ENCODE measurements around the gene FBXO34. TPM values are rescaled to one million over a fixed set of nuclear protein-coding genes. Genes with fewer than 3 reads are reported as not detected.

Gene FBXO34
- total RNA-seq, 1 donor = 19.7 TPM

DNA sequence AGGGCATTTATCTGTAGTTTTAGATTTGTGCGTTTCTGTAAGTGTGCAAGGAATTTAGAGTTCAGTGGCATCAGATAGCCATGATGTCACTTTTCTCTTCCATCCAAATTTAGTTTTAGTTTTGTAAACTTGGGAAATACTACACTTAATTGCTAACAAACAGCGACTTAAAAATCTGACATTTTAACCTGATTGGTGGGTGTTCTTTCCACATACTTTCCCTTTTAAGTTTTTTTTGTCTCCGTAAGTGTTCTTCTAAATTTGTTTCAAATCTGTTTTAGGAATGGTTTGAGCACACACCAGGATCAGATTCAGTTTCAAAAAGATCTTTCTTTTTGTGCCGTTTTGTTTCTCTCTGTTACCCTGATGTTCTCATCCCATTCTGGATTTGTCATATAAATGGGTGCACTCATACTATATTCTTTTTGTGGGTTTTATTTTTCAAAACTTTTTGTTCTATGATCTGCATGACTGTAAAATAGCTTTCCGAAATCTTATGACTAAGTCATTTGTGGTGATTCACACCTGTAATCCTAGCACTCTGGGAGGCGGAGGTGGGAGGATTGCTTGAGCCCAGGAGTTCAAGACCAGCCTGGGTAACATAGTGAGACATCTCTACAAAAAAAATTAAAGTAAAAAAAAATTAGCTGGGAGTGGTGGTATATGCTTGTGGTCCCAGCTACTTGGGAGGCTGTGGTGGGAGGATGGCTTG lies 58.9 kb downstream of the FBXO34 start:
- peak overlapping the region; percentile 20 for H3K4me3 ChIP-seq (ENCODE audit: low read depth, low read length)
- DNase-seq (ENCODE audit: low read depth) = peak; percentile 30
- TF ChIP-seq, protein P1, sequence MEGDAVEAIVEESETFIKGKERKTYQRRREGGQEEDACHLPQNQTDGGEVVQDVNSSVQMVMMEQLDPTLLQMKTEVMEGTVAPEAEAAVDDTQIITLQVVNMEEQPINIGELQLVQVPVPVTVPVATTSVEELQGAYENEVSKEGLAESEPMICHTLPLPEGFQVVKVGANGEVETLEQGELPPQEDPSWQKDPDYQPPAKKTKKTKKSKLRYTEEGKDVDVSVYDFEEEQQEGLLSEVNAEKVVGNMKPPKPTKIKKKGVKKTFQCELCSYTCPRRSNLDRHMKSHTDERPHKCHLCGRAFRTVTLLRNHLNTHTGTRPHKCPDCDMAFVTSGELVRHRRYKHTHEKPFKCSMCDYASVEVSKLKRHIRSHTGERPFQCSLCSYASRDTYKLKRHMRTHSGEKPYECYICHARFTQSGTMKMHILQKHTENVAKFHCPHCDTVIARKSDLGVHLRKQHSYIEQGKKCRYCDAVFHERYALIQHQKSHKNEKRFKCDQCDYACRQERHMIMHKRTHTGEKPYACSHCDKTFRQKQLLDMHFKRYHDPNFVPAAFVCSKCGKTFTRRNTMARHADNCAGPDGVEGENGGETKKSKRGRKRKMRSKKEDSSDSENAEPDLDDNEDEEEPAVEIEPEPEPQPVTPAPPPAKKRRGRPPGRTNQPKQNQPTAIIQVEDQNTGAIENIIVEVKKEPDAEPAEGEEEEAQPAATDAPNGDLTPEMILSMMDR (IDR thresholded peaks at IDR 0.05; ENCODE audit: insufficient read depth, low read length) = no peak

DNA sequence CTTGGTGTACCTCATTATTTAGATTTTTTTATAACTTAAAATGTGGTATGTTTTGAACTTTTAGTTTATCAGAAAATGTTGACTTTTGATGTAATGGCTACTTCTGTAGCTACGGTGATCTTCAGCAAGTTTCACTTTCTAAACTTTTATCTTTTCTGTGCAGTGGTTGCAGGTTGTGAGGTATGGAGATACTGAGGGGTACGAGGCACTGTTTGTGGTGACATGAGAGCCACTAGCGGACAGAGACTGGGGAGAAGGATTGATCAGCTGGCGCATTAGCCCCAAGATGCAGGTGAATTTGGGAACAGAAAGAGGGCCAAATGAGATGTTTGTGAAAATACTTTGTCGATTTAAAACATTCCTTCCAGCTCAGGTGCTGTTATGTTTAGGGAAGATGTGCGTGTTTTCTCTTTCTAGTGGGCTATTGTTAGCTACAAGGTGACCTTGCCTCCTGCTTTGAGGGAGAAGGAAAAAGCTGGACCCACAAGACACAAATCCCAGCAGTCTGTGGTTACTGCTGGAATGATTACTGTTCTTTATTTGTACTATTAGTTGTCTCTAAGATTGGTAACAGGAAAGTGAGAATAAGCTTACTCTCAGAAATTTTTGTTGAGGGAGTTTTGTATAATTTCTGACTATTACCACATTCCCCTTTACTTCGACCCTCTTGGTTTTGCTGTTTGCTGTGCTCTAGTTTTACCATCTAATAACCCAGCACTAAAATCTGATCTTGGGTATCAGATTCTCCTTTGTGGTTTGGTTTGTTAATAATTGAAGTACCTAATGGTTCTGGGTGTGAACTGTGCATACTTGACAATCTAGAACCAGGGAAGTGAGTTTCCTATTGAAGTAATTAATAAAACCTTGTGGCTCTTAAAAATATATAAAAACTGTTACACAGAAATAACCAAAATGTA lies 61.7 kb downstream of the FBXO34 start:
- no peak overlapping the region for H3K4me3 ChIP-seq (ENCODE audit: low read depth, low read length)
- DNase-seq (ENCODE audit: low read depth) = no peak
- TF ChIP-seq, protein P1 (IDR thresholded peaks at IDR 0.05; ENCODE audit: insufficient read depth, low read length) = no peak

GRCh38 chr14:55333711-55334485 lies 62.7 kb downstream of the FBXO34 start:
- TF ChIP-seq, protein P1 (IDR thresholded peaks at IDR 0.05; ENCODE audit: insufficient read depth, low read length) = no peak
- DNase-seq (ENCODE audit: low read depth) = no peak
- no peak overlapping the region for H3K4me3 ChIP-seq (ENCODE audit: low read depth, low read length)

GRCh38 chr14:55336162-55336561 lies 64.9 kb downstream of the FBXO34 start:
- DNase-seq (ENCODE audit: low read depth) = peak; percentile 54
- H3K4me3 ChIP-seq (ENCODE audit: low read depth, low read length) = no peak overlapping the region
- TF ChIP-seq, protein P1 (IDR thresholded peaks at IDR 0.05; ENCODE audit: insufficient read depth, low read length) = no peak

DNA sequence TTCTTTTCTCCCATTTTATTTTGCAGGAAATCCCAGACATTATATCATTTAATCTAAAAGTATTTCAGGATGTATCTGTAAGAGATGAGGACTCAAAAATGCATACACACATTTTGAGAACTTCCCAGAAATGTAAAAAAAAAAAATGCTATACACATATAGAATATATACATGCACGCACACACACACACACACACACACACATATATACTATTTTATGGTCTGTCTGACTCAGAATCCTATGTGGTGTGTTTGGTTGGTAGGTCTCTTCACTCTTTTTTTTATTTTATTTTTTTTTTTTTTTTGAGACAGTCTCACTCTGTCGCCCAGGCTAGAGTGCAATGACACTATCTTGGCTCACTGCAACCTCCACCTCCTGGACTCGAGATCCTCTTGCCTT lies 65.5 kb downstream of the FBXO34 start:
- TF ChIP-seq, protein P1 (IDR thresholded peaks at IDR 0.05; ENCODE audit: insufficient read depth, low read length) = no peak
- DNase-seq (ENCODE audit: low read depth) = no peak
- no peak overlapping the region for H3K4me3 ChIP-seq (ENCODE audit: low read depth, low read length)

DNA sequence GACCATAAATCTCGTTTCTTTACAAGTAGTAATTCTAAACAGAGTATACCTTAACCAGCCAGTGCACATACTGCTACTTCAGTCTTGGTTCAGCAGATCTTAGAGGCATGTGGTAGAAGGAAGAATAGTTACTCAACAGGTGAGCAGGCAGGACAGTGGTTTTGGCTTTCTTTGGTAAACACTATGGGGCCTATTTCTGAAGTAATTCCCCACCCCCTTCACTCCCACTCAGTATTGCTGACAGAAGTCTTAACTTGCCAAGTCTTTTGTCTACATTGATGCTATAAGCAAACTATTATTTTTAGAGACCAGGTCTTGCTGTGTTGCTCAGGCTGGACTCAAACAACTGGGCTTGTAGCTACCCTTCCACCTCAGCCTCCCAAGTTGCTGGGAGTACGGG lies 68.5 kb downstream of the FBXO34 start:
- no peak for DNase-seq (ENCODE audit: low read depth)
- H3K4me3 ChIP-seq (ENCODE audit: low read depth, low read length) = no peak overlapping the region
- TF ChIP-seq, protein P1 (IDR thresholded peaks at IDR 0.05; ENCODE audit: insufficient read depth, low read length) = no peak

Data from fibroblast of the aortic adventitia (primary cell).